Activated T-cell treated with anti-CD3 and anti-CD28 coated beads for 4 hours (primary cell): ENCODE data around the gene CMTM4.
"Not testable (repeated sequence)": the region's sequence is repeated elsewhere in the genome, so short reads cannot be mapped to it uniquely, and the experiment has no call there.

Experiments
- DNase-seq: peaks from one replicate; pipeline ENCODE4 v3.0.0-alpha.2; 2020

CMTM4 gene

GRCh38 chr16:66703406-66704215, 7.1 kb upstream of the CMTM4 start:
- DNase-seq = no peak

DNA sequence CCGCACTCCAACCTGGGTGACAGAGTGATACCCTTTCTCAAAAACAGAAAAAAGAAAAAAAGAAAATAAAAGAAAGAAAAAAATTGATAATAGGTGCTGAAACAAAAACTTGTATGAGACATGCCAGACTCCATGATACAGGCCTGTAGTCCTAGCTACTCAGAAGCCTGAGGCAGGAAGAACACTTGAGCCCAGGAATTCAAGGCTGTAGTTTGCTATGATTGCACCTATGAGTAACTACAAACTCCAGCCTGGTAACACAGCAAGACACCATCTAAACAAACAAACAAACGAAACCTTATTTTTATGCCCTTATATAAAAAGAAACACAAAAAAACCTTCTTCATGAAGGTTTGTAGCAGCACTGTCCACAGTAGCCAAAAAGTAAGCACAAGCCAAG, 5.0 kb upstream of the CMTM4 start:
- DNase-seq = no peak

DNA sequence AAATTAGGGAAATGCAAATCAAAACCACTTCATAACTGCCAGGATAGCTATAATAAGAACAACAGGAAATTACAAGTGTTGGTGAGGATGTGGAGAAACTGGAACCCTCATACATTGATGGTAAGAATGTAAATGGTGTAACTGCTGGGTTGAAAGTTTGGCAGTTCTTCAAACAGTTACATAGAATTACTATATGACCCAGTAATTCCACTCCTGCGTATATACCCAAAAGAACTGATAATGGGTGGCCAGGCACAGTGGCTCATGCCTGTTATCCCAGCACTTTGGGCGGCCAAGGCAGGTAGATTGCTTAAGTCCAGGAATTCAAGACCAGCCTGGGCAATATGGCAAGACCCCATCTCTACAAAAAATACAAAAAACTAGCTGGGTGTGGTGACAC, 4.5 kb upstream of the CMTM4 start:
- DNase-seq = no peak

- DNase-seq = no peak
Measured at GRCh38 chr16:66699898-66700297, 3.4 kb upstream of the CMTM4 start.

- DNase-seq = no peak
Measured at GRCh38 chr16:66698046-66698445, 1.5 kb upstream of the CMTM4 start.

GRCh38 chr16:66695935-66696668, 441 bp downstream of the CMTM4 start:
- no peak for DNase-seq

GRCh38 chr16:66695471-66695934, 1.0 kb downstream of the CMTM4 start:
- DNase-seq = no peak

DNA sequence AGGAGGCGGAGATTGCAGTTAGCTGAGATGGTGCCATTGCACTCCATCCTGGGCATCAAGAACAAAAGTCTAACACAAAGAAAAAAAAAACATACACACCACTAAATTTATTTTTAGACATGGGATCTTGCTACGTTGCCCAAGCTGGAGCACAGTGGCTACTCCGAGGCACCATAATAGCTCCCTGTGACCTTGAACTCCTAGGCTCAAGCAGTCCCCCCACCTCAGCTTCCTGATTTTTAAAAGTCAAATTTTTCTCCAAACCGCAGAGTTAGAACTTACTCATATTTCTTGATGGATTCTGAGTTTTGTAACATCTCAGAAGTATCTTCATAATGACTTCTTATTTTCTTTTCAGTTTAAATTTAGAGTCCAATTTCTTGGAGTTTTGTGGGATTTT, 3.4 kb downstream of the CMTM4 start:
- no peak for DNase-seq

DNA sequence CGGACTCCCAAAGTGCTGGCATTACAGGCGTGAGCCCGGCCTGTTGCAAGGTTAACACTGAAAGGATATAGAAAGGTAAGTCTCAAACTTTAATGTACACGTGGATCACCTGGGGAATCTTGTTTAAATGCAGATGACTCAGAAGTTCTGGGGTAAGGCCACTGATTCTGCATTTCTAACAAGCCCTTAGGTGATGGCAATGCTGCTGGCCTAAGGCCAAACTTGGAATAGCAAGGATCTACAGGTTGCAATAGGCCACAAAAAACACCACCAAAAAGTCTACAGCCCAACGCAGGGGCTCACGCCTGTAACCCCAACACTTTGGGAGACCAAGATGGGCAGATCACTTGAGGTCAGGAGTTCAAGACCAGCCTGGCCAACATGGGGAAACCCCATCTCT, 4.2 kb downstream of the CMTM4 start:
- no peak for DNase-seq

GRCh38 chr16:66691234-66691633, 5.3 kb downstream of the CMTM4 start:
- no peak for DNase-seq

DNA sequence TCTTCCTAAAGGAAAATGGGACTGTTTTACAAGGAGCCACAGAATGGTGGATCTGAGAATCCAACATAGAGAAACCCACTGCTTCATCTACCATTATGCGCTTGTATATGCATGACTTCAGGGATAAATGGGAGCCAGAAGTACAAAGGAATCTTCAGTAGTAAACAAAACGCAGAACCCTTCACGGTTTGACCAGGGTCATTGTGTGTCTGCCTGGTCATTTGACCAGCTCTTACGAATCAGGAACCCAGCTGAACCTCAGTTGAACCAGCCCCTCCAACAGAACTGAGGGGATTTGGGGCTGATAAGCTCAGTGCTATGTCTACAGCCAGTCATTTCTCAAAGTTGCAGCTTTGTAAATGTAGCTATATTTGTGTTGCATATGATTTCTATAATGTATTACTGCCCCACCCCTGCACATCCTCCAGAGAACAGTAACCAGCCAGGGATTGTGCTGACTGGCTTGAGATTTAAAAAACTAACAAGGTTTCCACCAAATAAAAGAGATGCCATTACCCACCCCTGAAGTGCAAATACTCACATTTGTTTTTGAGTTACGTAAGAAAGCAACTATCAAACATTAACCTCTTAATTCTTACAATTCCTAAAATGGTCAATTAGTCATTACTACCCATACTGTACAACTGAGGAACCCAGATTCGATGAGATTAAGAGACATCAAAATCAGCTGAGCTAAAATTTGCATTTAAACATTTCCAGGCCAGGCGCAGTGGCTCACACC, 6.3 kb downstream of the CMTM4 start:
- DNase-seq = no peak

DNA sequence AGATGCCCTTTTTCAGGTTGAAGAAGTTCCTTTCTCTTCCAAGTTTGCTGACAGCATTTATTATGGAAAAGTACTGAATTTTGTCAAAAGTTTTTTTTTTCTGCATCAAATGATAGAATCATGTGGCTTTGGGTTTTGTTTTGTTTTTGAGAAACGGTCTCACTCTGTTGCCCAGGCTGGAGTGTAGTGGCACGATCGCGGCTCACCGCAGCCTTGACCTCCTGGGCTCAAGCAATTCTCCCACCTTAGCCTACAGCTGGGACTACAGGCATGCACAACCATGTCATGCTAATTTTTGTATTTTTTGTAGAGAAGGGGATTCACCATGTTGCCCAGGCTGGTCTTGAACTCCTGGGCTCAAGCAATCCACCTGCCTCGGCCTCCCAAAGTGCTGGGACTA, 7.3 kb downstream of the CMTM4 start:
- DNase-seq = no peak

DNA sequence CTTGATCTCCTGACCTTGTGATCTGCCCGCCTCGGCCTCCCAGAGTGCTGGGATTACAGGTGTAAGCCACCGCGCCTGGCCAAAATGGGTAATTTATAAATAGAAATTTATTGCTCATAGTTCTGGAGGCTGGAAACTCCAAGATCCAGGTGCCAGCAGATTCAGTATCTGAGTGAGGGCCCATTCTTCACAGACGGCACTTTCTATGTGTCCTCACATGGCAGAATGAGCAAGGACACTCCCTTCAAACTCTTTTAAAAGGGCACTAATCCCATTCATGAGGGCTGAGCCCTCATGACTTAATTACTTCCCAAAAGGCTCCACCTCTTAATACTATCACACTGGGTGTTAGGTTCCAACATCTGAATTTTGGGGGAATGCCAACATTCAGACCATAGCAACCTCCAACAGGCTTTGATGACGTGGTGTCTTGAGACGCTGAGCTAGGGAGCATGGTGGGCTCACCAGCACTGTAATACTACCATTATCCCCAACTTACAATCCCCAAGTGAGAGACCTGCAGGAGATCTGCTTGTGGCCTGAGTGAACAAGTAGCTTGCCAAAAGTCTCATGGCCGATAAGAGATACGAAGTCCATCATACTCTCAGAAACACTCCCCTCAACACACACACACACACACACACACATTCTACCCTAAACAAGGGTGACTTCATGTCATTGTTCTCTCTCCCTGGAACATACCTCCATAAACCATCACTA, 8.5 kb downstream of the CMTM4 start:
- DNase-seq = no peak

GRCh38 chr16:66685501-66686115, 10.9 kb downstream of the CMTM4 start:
- DNase-seq = not testable (repeated sequence)

DNA sequence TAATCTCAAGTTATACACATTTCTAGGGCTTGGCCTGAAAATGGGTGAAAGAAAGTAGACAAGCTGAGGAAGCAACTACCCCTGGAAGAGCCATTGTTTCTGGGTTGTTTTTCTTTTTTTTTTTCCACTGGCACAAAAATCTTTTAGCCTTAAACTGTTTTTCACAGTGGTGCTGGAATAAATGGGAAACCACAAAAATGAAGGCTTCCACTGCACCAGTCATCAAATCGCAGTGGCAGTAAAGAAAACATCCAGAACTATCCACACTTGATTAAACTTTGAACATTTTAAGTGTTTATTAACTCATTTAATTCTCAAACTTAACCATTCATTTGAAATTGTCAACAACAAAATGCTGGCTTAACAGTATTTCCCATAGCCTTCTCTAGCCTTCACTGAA, 14.3 kb downstream of the CMTM4 start:
- no peak for DNase-seq

DNA sequence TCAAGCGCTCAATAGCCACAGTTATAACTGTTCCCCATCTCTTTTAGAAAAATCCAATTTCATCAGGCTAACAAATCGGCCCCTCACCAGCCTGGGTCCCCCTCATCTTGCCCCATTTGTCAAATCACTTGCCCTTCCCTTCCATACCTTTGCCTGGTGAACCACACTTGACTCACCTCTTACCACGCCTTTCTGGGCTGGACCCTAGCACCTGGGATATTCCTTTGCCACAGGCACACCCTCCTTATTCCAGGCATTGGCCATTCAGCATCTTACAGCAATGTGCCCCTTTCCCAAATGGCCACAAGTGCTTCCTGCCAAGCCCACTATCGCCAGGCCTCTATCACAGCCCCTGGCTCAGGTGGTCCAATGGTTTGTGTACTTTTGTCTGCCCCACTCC, 14.9 kb downstream of the CMTM4 start:
- DNase-seq = no peak

DNA sequence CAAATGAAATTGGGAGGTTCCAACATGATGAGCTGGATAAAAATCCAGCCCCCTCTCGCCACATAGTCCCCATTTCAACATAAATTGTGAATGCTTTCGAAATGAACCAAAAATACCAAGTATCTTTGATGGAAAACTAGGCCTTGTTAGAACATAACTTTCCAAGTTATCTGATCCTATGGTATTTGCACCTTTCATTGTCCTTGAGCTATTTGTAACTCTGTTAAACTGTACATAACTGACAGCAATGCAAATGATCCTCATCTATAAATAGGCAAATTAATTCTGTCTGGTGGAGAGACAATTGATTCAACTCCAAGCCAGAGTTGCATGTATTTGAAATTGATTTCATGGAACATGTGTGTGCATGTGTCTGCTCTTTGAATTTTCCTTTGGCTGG, 18.2 kb downstream of the CMTM4 start:
- no peak for DNase-seq

GRCh38 chr16:66677836-66678235, 18.7 kb downstream of the CMTM4 start:
- DNase-seq = no peak

DNA sequence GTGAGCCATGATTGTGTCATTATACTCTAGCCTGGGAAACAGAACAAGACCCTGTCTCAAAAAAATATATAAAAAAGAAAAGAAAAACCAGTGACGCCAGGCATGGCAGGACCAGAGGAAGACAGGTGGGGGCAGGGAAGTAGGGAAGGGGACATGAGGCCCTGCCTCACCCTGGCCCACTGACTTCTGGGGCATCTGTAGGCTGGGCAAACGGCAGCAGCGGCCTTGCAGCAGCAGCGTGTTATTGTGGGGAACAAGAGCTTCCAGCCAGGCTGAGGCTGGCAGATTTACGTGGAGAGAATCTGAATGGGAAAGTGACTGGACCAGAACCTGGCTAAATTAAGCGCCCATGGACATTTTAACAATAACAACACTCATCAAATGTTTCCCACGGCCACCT, 19.4 kb downstream of the CMTM4 start:
- DNase-seq = no peak

DNA sequence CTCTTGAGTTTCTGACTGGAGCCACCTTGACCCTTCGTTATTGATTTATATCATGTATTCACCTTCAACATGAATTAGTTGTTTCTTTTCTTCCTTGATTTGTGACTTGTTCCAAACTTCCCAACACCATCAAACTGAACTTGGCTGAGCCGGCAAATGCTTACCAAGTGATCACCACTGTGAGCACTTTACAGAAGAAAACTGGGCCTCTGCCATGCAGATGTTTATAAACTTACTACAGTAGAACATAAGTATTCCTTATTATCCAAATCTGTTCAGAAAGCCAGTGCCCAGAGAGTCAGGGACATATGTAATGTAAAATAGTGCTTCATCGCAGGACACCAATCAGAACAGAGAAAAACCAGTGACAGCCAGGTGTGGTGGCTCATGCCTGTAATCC, 19.9 kb downstream of the CMTM4 start:
- no peak for DNase-seq

DNA sequence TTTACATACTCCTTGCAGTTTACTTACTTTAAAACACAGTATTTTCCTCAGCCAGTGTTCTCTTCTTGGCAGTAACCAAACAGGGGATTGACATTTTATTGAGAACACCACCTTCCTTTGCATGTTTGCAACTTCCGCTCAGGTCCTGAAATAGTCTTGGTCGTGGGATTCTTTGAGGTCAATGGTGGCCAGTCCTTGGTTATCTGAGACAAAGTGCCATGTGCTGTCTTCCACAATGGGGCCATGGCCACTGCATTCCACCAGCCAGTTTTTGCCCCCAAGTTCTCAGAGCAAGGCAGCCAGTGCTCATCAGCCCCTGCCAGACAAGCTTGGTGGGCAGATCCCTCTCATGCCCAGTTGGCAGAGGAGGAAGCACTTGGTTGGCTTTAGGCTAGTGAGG, 22.9 kb downstream of the CMTM4 start:
- no peak for DNase-seq

DNA sequence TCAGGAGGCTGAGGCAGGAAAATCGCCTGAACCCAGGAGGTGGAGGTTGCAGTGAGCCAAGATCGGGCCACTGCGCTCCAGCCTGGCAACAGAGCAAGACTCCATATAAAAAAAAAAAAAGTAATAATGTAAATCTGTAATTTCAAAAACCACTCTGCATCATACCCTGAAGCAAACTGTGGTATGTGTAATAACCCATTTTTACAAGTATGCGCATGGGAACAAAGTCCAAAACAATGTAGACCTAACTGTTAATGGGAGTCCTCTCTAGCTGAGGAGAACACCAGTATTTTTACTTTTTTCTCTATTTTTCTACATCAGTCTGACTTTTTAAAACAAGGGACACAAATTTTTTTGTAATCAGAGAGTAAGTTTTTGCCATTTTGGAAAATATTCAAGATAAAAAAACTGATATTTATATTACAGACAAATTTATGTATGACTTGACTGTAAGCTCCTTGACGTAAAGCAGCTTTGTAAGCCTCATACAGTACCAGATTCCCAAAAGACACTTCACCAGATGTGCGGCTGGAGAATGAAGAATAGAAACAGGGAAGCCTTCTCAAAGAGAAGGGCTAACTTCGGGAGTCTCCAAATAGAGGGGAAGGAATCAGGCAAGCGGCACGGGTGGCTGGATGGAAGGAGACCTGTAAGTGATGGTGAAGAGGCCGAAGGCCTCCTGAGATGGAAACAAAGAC, 25.7 kb downstream of the CMTM4 start:
- DNase-seq = no peak
